Epidermal melanocyte (primary cell): ENCODE results near the gene TNFRSF13B.
"Not testable (repeated sequence)": the region's sequence is repeated elsewhere in the genome, so short reads cannot be mapped to it uniquely, and the experiment has no call there.

Source experiments
- DNase-seq: peaks from one replicate; pipeline ENCODE4 v3.0.0; 2011; ENCODE audit warnings: low spot score; ENCODE audit not compliant: insufficient read length

Gene TNFRSF13B

GRCh38 chr17:16987066-16987829, 15.3 kb upstream of the TNFRSF13B start:
- no peak for DNase-seq

GRCh38 chr17:16986391-16986790, 14.5 kb upstream of the TNFRSF13B start:
- no peak for DNase-seq

GRCh38 chr17:16981928-16982327, 10.0 kb upstream of the TNFRSF13B start:
- no peak for DNase-seq

GRCh38 chr17:16980813-16981731, 9.2 kb upstream of the TNFRSF13B start:
- DNase-seq, result no peak

- no peak for DNase-seq
Measured at GRCh38 chr17:16980061-16980460, 8.1 kb upstream of the TNFRSF13B start.

GRCh38 chr17:16979237-16979823, 7.4 kb upstream of the TNFRSF13B start:
- DNase-seq, result not testable (repeated sequence)

GRCh38 chr17:16977932-16978331, 6.0 kb upstream of the TNFRSF13B start:
- no peak for DNase-seq

GRCh38 chr17:16976725-16977550, 5.0 kb upstream of the TNFRSF13B start:
- DNase-seq, result no peak

GRCh38 chr17:16975744-16976625, 4.1 kb upstream of the TNFRSF13B start:
- DNase-seq, result no peak

GRCh38 chr17:16975277-16975651, 3.3 kb upstream of the TNFRSF13B start:
- DNase-seq, result no peak

- DNase-seq, result no peak
Measured at GRCh38 chr17:16974569-16975276, 2.8 kb upstream of the TNFRSF13B start.

GRCh38 chr17:16973760-16974540, 2.0 kb upstream of the TNFRSF13B start:
- no peak for DNase-seq

GRCh38 chr17:16973043-16973442, 1.1 kb upstream of the TNFRSF13B start:
- not testable (repeated sequence) for DNase-seq

- DNase-seq, result no peak
Measured at GRCh38 chr17:16972346-16972745, 428 bp upstream of the TNFRSF13B start.

GRCh38 chr17:16969931-16970906, 1.7 kb downstream of the TNFRSF13B start:
- DNase-seq, result no peak

- DNase-seq, result no peak
Measured at GRCh38 chr17:16968786-16969185, 3.1 kb downstream of the TNFRSF13B start.

- DNase-seq, result no peak
Measured at GRCh38 chr17:16962804-16963203, 9.1 kb downstream of the TNFRSF13B start.

- no peak for DNase-seq
Measured at GRCh38 chr17:16961792-16962191, 10.1 kb downstream of the TNFRSF13B start.
